H9 (cell line): ENCODE data around the gene MBLAC1. TPM values are rescaled to one million over a fixed set of nuclear protein-coding genes. Genes with fewer than 3 reads are reported as not detected.

Source experiments
- DNase-seq: peaks from one replicate; pipeline ENCODE4 v3.0.0-alpha.2; 2017
- H2AFZ ChIP-seq: one replicate; pipeline ENCODE4 v1.6.1; 2013; ENCODE audit warnings: mild to moderate bottlenecking, low read length, control low read depth, moderate library complexity
- H2AK5ac ChIP-seq: 2 replicates; pipeline ENCODE4 v1.6.1; 2013; ENCODE audit warnings: low read length, control low read depth, mixed read lengths; ENCODE audit not compliant: insufficient read length
- H2BK120ac ChIP-seq: one replicate; pipeline ENCODE4 v1.6.1; 2013; ENCODE audit warnings: low read depth, mild to moderate bottlenecking, low read length, control low read depth, inconsistent platforms; ENCODE audit not compliant: poor library complexity, severe bottlenecking
- H2BK12ac ChIP-seq: 2 replicates; pipeline ENCODE4 v1.6.1; 2013; ENCODE audit warnings: low read length, control low read depth, mixed read lengths, low read depth; ENCODE audit not compliant: insufficient read length
- H2BK15ac ChIP-seq: 2 replicates; pipeline ENCODE4 v1.6.1; 2013; ENCODE audit warnings: low read depth, low read length, control low read depth
- H2BK20ac ChIP-seq: one replicate; pipeline ENCODE4 v1.6.1; 2013; ENCODE audit warnings: low read depth, mild to moderate bottlenecking, low read length, control low read depth, inconsistent platforms; ENCODE audit not compliant: poor library complexity, severe bottlenecking
- H2BK5ac ChIP-seq: 2 replicates; pipeline ENCODE4 v1.6.1; 2013; ENCODE audit warnings: low read length, control low read depth, mixed read lengths; ENCODE audit not compliant: insufficient read length
- H3K14ac ChIP-seq: 2 replicates; pipeline ENCODE4 v1.6.1; 2013; ENCODE audit warnings: low read length, control low read depth; ENCODE audit not compliant: insufficient read depth
- H3K18ac ChIP-seq: 2 replicates; pipeline ENCODE4 v1.6.1; 2013; ENCODE audit warnings: low read depth, mild to moderate bottlenecking, mixed read lengths, low read length, control low read depth; ENCODE audit not compliant: insufficient read length
- H3K23ac ChIP-seq: 2 replicates; pipeline ENCODE4 v1.6.1; 2013; ENCODE audit warnings: low read length, control low read depth, mixed read lengths, low read depth; ENCODE audit not compliant: insufficient read length
- H3K23me2 ChIP-seq: 2 replicates; pipeline ENCODE4 v1.6.1; 2013; ENCODE audit warnings: low read depth, mild to moderate bottlenecking, mixed read lengths, low read length, control low read depth; ENCODE audit not compliant: insufficient read length, poor library complexity, severe bottlenecking
- H3K27ac ChIP-seq: 2 replicates; pipeline ENCODE4 v1.5.1; 2013; ENCODE audit warnings: low read length, control low read depth, mixed read lengths, low read depth; ENCODE audit not compliant: insufficient read length
- H3K27me3 ChIP-seq: 2 replicates; pipeline ENCODE4 v1.6.1; 2013; ENCODE audit warnings: low read length, control low read depth, inconsistent platforms; ENCODE audit not compliant: insufficient read depth
- H3K4ac ChIP-seq: 2 replicates; pipeline ENCODE4 v1.6.1; 2013; ENCODE audit warnings: low read depth, mild to moderate bottlenecking, control low read depth, inconsistent platforms, low read length, moderate library complexity
- H3K4me1 ChIP-seq: 2 replicates; pipeline ENCODE4 v1.6.1; 2013; ENCODE audit warnings: low read length, control low read depth, inconsistent platforms; ENCODE audit not compliant: insufficient read depth
- H3K4me2 ChIP-seq: 2 replicates; pipeline ENCODE4 v1.6.1; 2013; ENCODE audit warnings: low read length, control low read depth, mixed read lengths; ENCODE audit not compliant: insufficient read length, insufficient read depth
- H3K56ac ChIP-seq: 2 replicates; pipeline ENCODE4 v1.6.1; 2013; ENCODE audit warnings: low read depth, mild to moderate bottlenecking, mixed read lengths, low read length, control low read depth; ENCODE audit not compliant: insufficient read length
- H3K79me1 ChIP-seq: 2 replicates; pipeline ENCODE4 v1.6.1; 2013; ENCODE audit warnings: low read depth, mild to moderate bottlenecking, moderate library complexity, low read length, control low read depth, inconsistent platforms; ENCODE audit not compliant: insufficient read depth, poor library complexity, severe bottlenecking
- H3K79me2 ChIP-seq: 2 replicates; pipeline ENCODE4 v1.6.1; 2013; ENCODE audit warnings: low read length, control low read depth, inconsistent platforms; ENCODE audit not compliant: insufficient read depth
- H3K9ac ChIP-seq: 2 replicates; pipeline ENCODE4 v1.6.1; 2013; ENCODE audit warnings: low read length, control low read depth, mixed read lengths; ENCODE audit not compliant: insufficient read length; ENCODE audit errors: extremely low read depth
- H3K9me3 ChIP-seq: one replicate; pipeline ENCODE4 v1.6.1; 2013; ENCODE audit warnings: low read depth, low read length, inconsistent platforms; ENCODE audit not compliant: control insufficient read depth
- H3T11ph ChIP-seq: one replicate; pipeline ENCODE4 v1.6.1; 2013; ENCODE audit warnings: mild to moderate bottlenecking, low read length, control low read depth, inconsistent platforms
- H4K20me1 ChIP-seq: one replicate; pipeline ENCODE4 v1.6.1; 2013; ENCODE audit not compliant: control insufficient read depth, insufficient read length, insufficient read depth
- H4K5ac ChIP-seq: 2 replicates; pipeline ENCODE4 v1.6.1; 2013; ENCODE audit warnings: low read depth, mild to moderate bottlenecking, mixed read lengths, low read length, control low read depth; ENCODE audit not compliant: insufficient read length
- H4K8ac ChIP-seq: replicated peaks from 2 replicates; pipeline ENCODE4 v1.6.1; 2013; ENCODE audit warnings: low read length, control low read depth, mixed read lengths, low read depth; ENCODE audit not compliant: insufficient read length
- H4K91ac ChIP-seq: 2 replicates; pipeline ENCODE4 v1.6.1; 2013; ENCODE audit warnings: low read depth, mild to moderate bottlenecking, moderate library complexity, mixed read lengths, low read length, control low read depth; ENCODE audit not compliant: insufficient read length
- H3K27ac Mint-ChIP-seq, 3 experiments: 2 replicates in 2 of 3; 3 replicates in 1 of 3; pipeline ENCODE4 v1.8.0; 2020 to 2021; ENCODE audit warnings: mixed read lengths in 3 of 3, mild to moderate bottlenecking in 1 of 3, moderate library complexity in 1 of 3
- H3K27me3 Mint-ChIP-seq: 2 replicates; pipeline ENCODE4 v1.8.0; 2021; ENCODE audit warnings: low read depth, mild to moderate bottlenecking, moderate library complexity, mixed read lengths
- H3K36me3 Mint-ChIP-seq, 3 experiments: 2 replicates in 2 of 3; 3 replicates in 1 of 3; pipeline ENCODE4 v1.8.0; 2020 to 2021; ENCODE audit warnings: low read depth in 3 of 3, mixed read lengths in 3 of 3; ENCODE audit not compliant: insufficient read depth in 1 of 3
- H3K4me1 Mint-ChIP-seq, 2 experiments: 2 replicates each; pipeline ENCODE4 v1.8.0; 2020; ENCODE audit warnings: mixed read lengths in 2 of 2
- H3K4me3 Mint-ChIP-seq, 2 experiments: 2 replicates in 1 of 2; 3 replicates in 1 of 2; pipeline ENCODE4 v1.8.0; 2020 to 2021; ENCODE audit warnings: mild to moderate bottlenecking in 2 of 2, mixed read lengths in 2 of 2, moderate library complexity in 1 of 2
- H3K9me3 Mint-ChIP-seq, 2 experiments: 2 replicates in 1 of 2; 3 replicates in 1 of 2; pipeline ENCODE4 v1.8.0; 2020; ENCODE audit warnings: mild to moderate bottlenecking in 2 of 2, mixed read lengths in 2 of 2, moderate library complexity in 1 of 2
- CTCF ChIP-seq: fragments of 200-600 bp; sonication (generic); conservative IDR thresholded peaks from 3 replicates; pipeline ENCODE4 v1.8.0; 2021; ENCODE audit warnings: antibody characterized with exemption, mild to moderate bottlenecking
- WGBS: extraction: QIAGEN DNeasy Blood & Tissue Kit; methylation state at CpG from one replicate; pipeline ENCODE4 v1.1.7; 2013; ENCODE audit warnings: missing lambda C conversion rate, low lambda C conversion rate, mixed read lengths; ENCODE audit not compliant: insufficient read length; ENCODE audit errors: extremely low coverage; 5-methylcytosine and 5-hydroxymethylcytosine counted together
- total RNA-seq: library from RNA; stranded (reverse); gene quantifications from 2 replicates; pipeline ENCODE4 v1.2.1, GENCODE V29; 2021

Gene MBLAC1
- total RNA-seq, 1 experiment from 2014 or later = 1.9 TPM

DNA sequence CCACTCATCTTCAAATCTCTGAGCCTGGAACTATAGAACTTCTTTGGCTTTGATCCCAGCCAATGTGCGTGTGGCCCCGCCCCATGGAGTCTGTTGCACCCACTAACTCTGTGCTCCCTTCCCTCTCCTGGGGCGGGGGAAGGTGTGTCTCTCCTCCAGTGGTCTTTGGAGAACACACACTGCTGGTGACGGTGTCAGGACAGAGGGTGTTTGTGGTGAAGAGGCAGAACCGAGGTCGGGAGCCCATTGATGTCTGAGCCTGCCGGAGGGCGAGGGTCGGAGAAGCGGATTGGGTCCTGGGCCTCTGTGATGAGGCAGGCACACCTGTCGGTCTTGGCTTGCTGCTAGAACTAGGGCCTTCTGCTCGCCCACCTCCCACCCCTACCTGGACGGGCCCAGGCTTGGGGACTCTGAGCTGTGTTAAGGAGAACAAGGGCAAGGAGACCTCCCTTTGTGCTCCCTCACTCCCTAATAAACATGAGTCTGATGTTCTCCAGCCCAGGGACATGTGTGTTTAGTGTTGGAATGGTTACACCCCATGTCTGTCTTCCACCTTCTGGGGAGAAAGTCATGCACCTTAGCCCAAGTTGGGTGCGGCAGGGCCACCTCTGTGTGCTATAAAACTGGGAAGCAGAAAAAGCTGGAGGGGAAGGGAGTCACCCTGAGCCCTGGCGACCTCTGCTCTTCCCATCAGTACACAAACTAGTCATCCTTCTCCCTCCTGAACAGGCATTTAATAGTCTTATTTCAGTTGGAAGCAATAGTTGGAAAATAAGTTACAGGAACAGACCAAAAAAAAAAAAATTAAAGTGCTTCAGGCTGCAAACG lies 27.2 kb downstream of the MBLAC1 start:
- Mint-ChIP-seq H3K27ac (peak overlapping the region in 2 of 3 experiments; percentile 76 to 85; a peak in 4 of 7 replicates), H3K36me3 (peaks cover 26 to 66% (median 63%) of the 10 kb centered on the region in 3 experiments), H3K27me3 (no peaks in the 10 kb centered on the region; the same call in 1 of the 2 replicates), H3K4me3 (no peak overlapping the region; a peak in 1 of 5 replicates), H3K9me3 (no peaks in the 10 kb centered on the region), H3K4me1 (peaks cover 23 to 33% of the 10 kb centered on the region in 2 experiments)
- H3K4ac ChIP-seq = no peak overlapping the region
- H2BK15ac ChIP-seq = no peak overlapping the region
- no peak overlapping the region for H2BK5ac ChIP-seq
- H2BK20ac ChIP-seq = no peak overlapping the region
- H2BK12ac ChIP-seq = no peak overlapping the region
- no peak for DNase-seq
- peaks cover 14% of the 10 kb centered on the region for H3K23me2 ChIP-seq
- no peak overlapping the region for H3K18ac ChIP-seq
- H3K4me1 ChIP-seq = no peaks in the 10 kb centered on the region; the same call in 1 of the 2 replicates
- H4K20me1 ChIP-seq = no peaks in the 10 kb centered on the region
- no peak overlapping the region for H3K27ac ChIP-seq
- H3K56ac ChIP-seq = no peak overlapping the region
- H3K9ac ChIP-seq = no peak overlapping the region
- no peak overlapping the region for H2AFZ ChIP-seq
- no peak overlapping the region for H4K91ac ChIP-seq
- H4K8ac ChIP-seq = no peak overlapping the region
- H3K79me1 ChIP-seq = peaks cover 2% of the 10 kb centered on the region
- H3K9me3 ChIP-seq = no peaks in the 10 kb centered on the region
- H3K27me3 ChIP-seq = no peaks in the 10 kb centered on the region
- H4K5ac ChIP-seq = no peak overlapping the region
- no CpG with 5 or more reads among the region's 16 CpGs for WGBS
- no peak overlapping the region for H2AK5ac ChIP-seq
- H3T11ph ChIP-seq = no peak overlapping the region
- no peak for TF ChIP-seq CTCF
- no peak overlapping the region for H3K4me2 ChIP-seq
- no peak overlapping the region for H2BK120ac ChIP-seq
- H3K14ac ChIP-seq = no peak overlapping the region
- no peak overlapping the region for H3K23ac ChIP-seq
- H3K79me2 ChIP-seq = no peaks in the 10 kb centered on the region
